ENCODE measurements around the gene ADAM33. TPM values are rescaled to one million over a fixed set of nuclear protein-coding genes. Genes with fewer than 3 reads are reported as not detected.

ADAM33 gene
- total RNA-seq, 1 donor from 2014 or later: not detected

GRCh38 chr20:3661814-3662665 lies 19.8 kb downstream of the ADAM33 start:
- no peak overlapping the region for H3K27ac Mint-ChIP-seq
- no peaks in the 10 kb centered on the region for H3K9me3 Mint-ChIP-seq
- peaks cover 43% of the 10 kb centered on the region for H3K27me3 Mint-ChIP-seq (ENCODE audit: low read depth)
- H3K36me3 Mint-ChIP-seq (ENCODE audit: low read depth): no peaks in the 10 kb centered on the region
- intact Hi-C loops (cut with micrococcal nuclease): no loop called here
- peaks cover 18% of the 10 kb centered on the region for H3K4me1 Mint-ChIP-seq (ENCODE audit: low read depth)
- no peak overlapping the region for H3K4me3 Mint-ChIP-seq (ENCODE audit: low read depth)
- DNase-seq (ENCODE audit: low spot score): no peak

- no peaks in the 10 kb centered on the region for H3K36me3 Mint-ChIP-seq (ENCODE audit: low read depth)
- peaks cover 14% of the 10 kb centered on the region for H3K4me1 Mint-ChIP-seq (ENCODE audit: low read depth)
- no peak for DNase-seq (ENCODE audit: low spot score)
- H3K9me3 Mint-ChIP-seq: no peaks in the 10 kb centered on the region
- H3K27ac Mint-ChIP-seq: no peak overlapping the region
- intact Hi-C loops (cut with micrococcal nuclease): no loop called here
- H3K27me3 Mint-ChIP-seq (ENCODE audit: low read depth): peaks cover 43% of the 10 kb centered on the region
- no peak overlapping the region for H3K4me3 Mint-ChIP-seq (ENCODE audit: low read depth)
Measured at GRCh38 chr20:3661060-3661813, 20.6 kb downstream of the ADAM33 start.

GRCh38 chr20:3660262-3661059 lies 21.3 kb downstream of the ADAM33 start:
- Mint-ChIP-seq H3K27ac (no peak overlapping the region), H3K36me3 (ENCODE audit: low read depth) (no peaks in the 10 kb centered on the region), H3K4me3 (ENCODE audit: low read depth) (no peak overlapping the region), H3K27me3 (ENCODE audit: low read depth) (peaks cover 44% of the 10 kb centered on the region), H3K9me3 (no peaks in the 10 kb centered on the region), H3K4me1 (ENCODE audit: low read depth) (peaks cover 8% of the 10 kb centered on the region)
- DNase-seq (ENCODE audit: low spot score): no peak
- intact Hi-C loops (cut with micrococcal nuclease): no loop called here

GRCh38 chr20:3659492-3660261 lies 22.1 kb downstream of the ADAM33 start:
- Mint-ChIP-seq H3K27ac (no peak overlapping the region), H3K9me3 (no peaks in the 10 kb centered on the region), H3K36me3 (ENCODE audit: low read depth) (no peaks in the 10 kb centered on the region), H3K27me3 (ENCODE audit: low read depth) (peaks cover 43% of the 10 kb centered on the region), H3K4me3 (ENCODE audit: low read depth) (no peak overlapping the region), H3K4me1 (ENCODE audit: low read depth) (peaks cover 7% of the 10 kb centered on the region)
- no peak for DNase-seq (ENCODE audit: low spot score)
- intact Hi-C loops (cut with micrococcal nuclease): no loop called here

- Mint-ChIP-seq H3K27ac (no peak overlapping the region), H3K4me1 (ENCODE audit: low read depth) (peaks cover 7% of the 10 kb centered on the region), H3K27me3 (ENCODE audit: low read depth) (peaks cover 41% of the 10 kb centered on the region), H3K4me3 (ENCODE audit: low read depth) (no peak overlapping the region), H3K9me3 (no peaks in the 10 kb centered on the region), H3K36me3 (ENCODE audit: low read depth) (no peaks in the 10 kb centered on the region)
- intact Hi-C loops (cut with micrococcal nuclease): no loop called here
- DNase-seq (ENCODE audit: low spot score): no peak
Measured at GRCh38 chr20:3658716-3659491, 22.9 kb downstream of the ADAM33 start.

- no peak overlapping the region for H3K4me3 Mint-ChIP-seq (ENCODE audit: low read depth)
- no peak for DNase-seq (ENCODE audit: low spot score)
- H3K36me3 Mint-ChIP-seq (ENCODE audit: low read depth): no peaks in the 10 kb centered on the region
- H3K9me3 Mint-ChIP-seq: no peaks in the 10 kb centered on the region
- H3K27me3 Mint-ChIP-seq (ENCODE audit: low read depth): peaks cover 38% of the 10 kb centered on the region
- intact Hi-C loops (cut with micrococcal nuclease): no loop called here
- H3K4me1 Mint-ChIP-seq (ENCODE audit: low read depth): peaks cover 8% of the 10 kb centered on the region
- no peak overlapping the region for H3K27ac Mint-ChIP-seq
Measured at GRCh38 chr20:3658019-3658715, 23.6 kb downstream of the ADAM33 start.

GRCh38 chr20:3655131-3655405 lies 26.7 kb downstream of the ADAM33 start:
- H3K27ac Mint-ChIP-seq: no peak overlapping the region
- intact Hi-C loops (cut with micrococcal nuclease): no loop called here
- no peaks in the 10 kb centered on the region for H3K9me3 Mint-ChIP-seq
- H3K36me3 Mint-ChIP-seq (ENCODE audit: low read depth): no peaks in the 10 kb centered on the region
- peaks cover 14% of the 10 kb centered on the region for H3K4me1 Mint-ChIP-seq (ENCODE audit: low read depth)
- DNase-seq (ENCODE audit: low spot score): no peak
- H3K4me3 Mint-ChIP-seq (ENCODE audit: low read depth): no peak overlapping the region
- H3K27me3 Mint-ChIP-seq (ENCODE audit: low read depth): peaks cover 20% of the 10 kb centered on the region

GRCh38 chr20:3654326-3655130 lies 27.3 kb downstream of the ADAM33 start:
- peaks cover 14% of the 10 kb centered on the region for H3K27me3 Mint-ChIP-seq (ENCODE audit: low read depth)
- no peak for DNase-seq (ENCODE audit: low spot score)
- no peak overlapping the region for H3K4me3 Mint-ChIP-seq (ENCODE audit: low read depth)
- intact Hi-C loops (cut with micrococcal nuclease): no loop called here
- no peaks in the 10 kb centered on the region for H3K9me3 Mint-ChIP-seq
- H3K4me1 Mint-ChIP-seq (ENCODE audit: low read depth): peaks cover 14% of the 10 kb centered on the region
- no peak overlapping the region for H3K27ac Mint-ChIP-seq
- H3K36me3 Mint-ChIP-seq (ENCODE audit: low read depth): no peaks in the 10 kb centered on the region

- H3K9me3 Mint-ChIP-seq: no peaks in the 10 kb centered on the region
- no peaks in the 10 kb centered on the region for H3K36me3 Mint-ChIP-seq (ENCODE audit: low read depth)
- no peak overlapping the region for H3K4me3 Mint-ChIP-seq (ENCODE audit: low read depth)
- intact Hi-C loops (cut with micrococcal nuclease): no loop called here
- no peak overlapping the region for H3K27ac Mint-ChIP-seq
- no peak for DNase-seq (ENCODE audit: low spot score)
- peaks cover 10% of the 10 kb centered on the region for H3K27me3 Mint-ChIP-seq (ENCODE audit: low read depth)
- H3K4me1 Mint-ChIP-seq (ENCODE audit: low read depth): peaks cover 11% of the 10 kb centered on the region
Measured at GRCh38 chr20:3653921-3654320, 27.9 kb downstream of the ADAM33 start.

GRCh38 chr20:3652676-3653596 lies 28.9 kb downstream of the ADAM33 start:
- H3K9me3 Mint-ChIP-seq: no peaks in the 10 kb centered on the region
- intact Hi-C loops (cut with micrococcal nuclease): no loop called here
- H3K27ac Mint-ChIP-seq: no peak overlapping the region
- DNase-seq (ENCODE audit: low spot score): no peak
- no peaks in the 10 kb centered on the region for H3K36me3 Mint-ChIP-seq (ENCODE audit: low read depth)
- H3K4me3 Mint-ChIP-seq (ENCODE audit: low read depth): no peak overlapping the region
- peaks cover 6% of the 10 kb centered on the region for H3K27me3 Mint-ChIP-seq (ENCODE audit: low read depth)
- peaks cover 7% of the 10 kb centered on the region for H3K4me1 Mint-ChIP-seq (ENCODE audit: low read depth)

All from activated T-helper 2 cell treated with anti-CD3 and anti-CD28 coated beads, Interferon-gamma antibody, Interleukin-2, Interleukin-4, amounts not matched to agents 10 μg/mL and 5 μg/mL and 100 μg/mL, durations not matched to agents 14 hours and 24 hours and 36 hours (primary cell).